ENCODE results near the gene TPRN.

DNA sequence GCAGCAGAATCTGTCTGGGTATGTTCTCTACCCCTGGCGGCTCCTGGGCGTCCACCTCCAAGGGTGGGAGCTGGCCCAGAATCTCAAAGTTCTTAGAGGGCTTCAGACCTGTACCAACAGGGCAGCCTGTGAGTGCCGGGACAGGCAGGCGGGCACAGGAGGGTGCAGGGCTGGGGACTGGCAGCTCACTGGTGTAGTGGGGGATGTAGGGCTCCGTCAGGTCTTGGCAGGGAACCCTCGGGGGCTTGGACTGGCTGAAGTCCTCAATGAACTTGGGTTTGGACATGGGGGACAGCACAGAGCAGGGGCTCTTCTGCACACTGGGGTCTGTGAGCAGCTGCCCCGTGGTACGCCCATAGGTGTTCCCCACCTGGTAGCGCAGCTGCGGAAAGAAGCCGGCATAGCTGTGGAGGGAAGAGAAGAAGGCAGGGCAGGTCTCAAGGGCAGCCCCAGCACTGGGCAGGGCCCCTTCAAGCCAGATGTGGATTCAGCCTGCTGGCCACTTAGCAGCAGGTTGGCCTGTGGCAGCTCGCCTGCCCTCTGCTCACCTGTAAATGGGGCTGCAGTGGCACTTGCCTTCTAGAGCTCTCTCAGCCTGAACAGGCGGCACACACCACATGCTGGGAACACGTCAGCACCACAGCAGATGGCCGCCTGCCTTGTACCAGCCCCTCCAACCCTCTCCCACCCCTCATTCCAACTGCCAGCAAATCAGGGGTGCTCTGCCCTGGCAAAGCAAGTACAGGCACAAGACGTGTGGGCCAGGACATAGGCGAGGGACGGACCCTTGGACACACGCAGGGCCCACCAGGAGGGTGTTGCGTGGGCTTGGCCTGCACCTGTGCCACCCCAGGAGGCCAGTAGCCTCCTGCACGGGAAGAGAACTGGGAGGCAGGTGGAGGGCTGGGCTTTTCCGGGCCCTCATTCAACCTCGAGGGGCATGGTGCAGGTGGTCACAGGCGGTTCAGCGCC lies 45.2 kb upstream of the TPRN start:
- TF ChIP-seq, protein P1, sequence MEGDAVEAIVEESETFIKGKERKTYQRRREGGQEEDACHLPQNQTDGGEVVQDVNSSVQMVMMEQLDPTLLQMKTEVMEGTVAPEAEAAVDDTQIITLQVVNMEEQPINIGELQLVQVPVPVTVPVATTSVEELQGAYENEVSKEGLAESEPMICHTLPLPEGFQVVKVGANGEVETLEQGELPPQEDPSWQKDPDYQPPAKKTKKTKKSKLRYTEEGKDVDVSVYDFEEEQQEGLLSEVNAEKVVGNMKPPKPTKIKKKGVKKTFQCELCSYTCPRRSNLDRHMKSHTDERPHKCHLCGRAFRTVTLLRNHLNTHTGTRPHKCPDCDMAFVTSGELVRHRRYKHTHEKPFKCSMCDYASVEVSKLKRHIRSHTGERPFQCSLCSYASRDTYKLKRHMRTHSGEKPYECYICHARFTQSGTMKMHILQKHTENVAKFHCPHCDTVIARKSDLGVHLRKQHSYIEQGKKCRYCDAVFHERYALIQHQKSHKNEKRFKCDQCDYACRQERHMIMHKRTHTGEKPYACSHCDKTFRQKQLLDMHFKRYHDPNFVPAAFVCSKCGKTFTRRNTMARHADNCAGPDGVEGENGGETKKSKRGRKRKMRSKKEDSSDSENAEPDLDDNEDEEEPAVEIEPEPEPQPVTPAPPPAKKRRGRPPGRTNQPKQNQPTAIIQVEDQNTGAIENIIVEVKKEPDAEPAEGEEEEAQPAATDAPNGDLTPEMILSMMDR (conservative IDR thresholded peaks at IDR 0.05; ENCODE audit: low read length): no peak
- TF ChIP-seq EZH2phosphoT487 (IDR thresholded peaks at IDR 0.05; ENCODE audit: borderline replicate concordance): no peak

Data from Loucy (cell line).